H1 (cell line): ENCODE results near the gene DPEP1. TPM values are rescaled to one million over a fixed set of nuclear protein-coding genes. Genes with fewer than 3 reads are reported as not detected.

ENCODE experiments used
- CTCF ChIA-PET: fragments of 300-600 bp; sonication (Branson Sonifier 250); formaldehyde crosslinking; loops from one replicate; lab custom pipeline; 2021; ENCODE audit not compliant: partially characterized antibody; lab: Charles Lee
- POLR2A ChIA-PET: fragments of 300-600 bp; sonication (Branson Sonifier 250); formaldehyde crosslinking; loops from one replicate; lab custom pipeline; 2021; ENCODE audit warnings: inconsistent platforms; ENCODE audit not compliant: partially characterized antibody; lab: Charles Lee
- DNase-seq, 2 experiments: peaks; one replicate each; pipeline versions ENCODE4 v3.0.0 to v3.0.0-alpha.2; 2010 to 2022; ENCODE audit warnings: low spot score in 2 of 2, low read depth in 1 of 2, mixed read lengths in 1 of 2
- FAIRE-seq: peaks from 2 replicates; lab custom pipeline; 2011; peaks lifted over from hg19 to GRCh38; lab: Jason Lieb, UNC
- H2AFZ ChIP-seq: 2 replicates; pipeline ENCODE4 v1.8.1; 2012; ENCODE audit warnings: low read length, inconsistent platforms
- H2AK5ac ChIP-seq: 2 replicates; pipeline ENCODE4 v1.6.1; 2013; ENCODE audit warnings: low read depth, low read length
- H2BK120ac ChIP-seq: replicated peaks from 2 replicates; pipeline ENCODE3; 2013; ENCODE audit warnings: low read depth, low read length, inconsistent platforms
- H2BK12ac ChIP-seq: 2 replicates; pipeline ENCODE4 v1.6.1; 2013; ENCODE audit warnings: low read depth, low read length
- H2BK15ac ChIP-seq: 2 replicates; pipeline ENCODE4 v1.6.1; 2013; ENCODE audit warnings: low read length
- H2BK20ac ChIP-seq: 2 replicates; pipeline ENCODE4 v1.6.1; 2013; ENCODE audit warnings: low read length
- H2BK5ac ChIP-seq: 2 replicates; pipeline ENCODE4 v1.6.1; 2013; ENCODE audit warnings: low read depth, low read length
- H3K14ac ChIP-seq: 2 replicates; pipeline ENCODE4 v1.6.1; 2013; ENCODE audit warnings: inconsistent platforms; ENCODE audit not compliant: insufficient read length
- H3K18ac ChIP-seq: 2 replicates; pipeline ENCODE4 v1.6.1; 2013; ENCODE audit warnings: low read length; ENCODE audit errors: extremely low read depth
- H3K23ac ChIP-seq: 2 replicates; pipeline ENCODE4 v1.6.1; 2013; ENCODE audit warnings: inconsistent platforms; ENCODE audit not compliant: insufficient read length
- H3K23me2 ChIP-seq: 2 replicates; pipeline ENCODE4 v1.6.1; 2013; ENCODE audit warnings: low read depth, low read length
- H3K27ac ChIP-seq: 2 replicates; pipeline ENCODE4 v1.6.1; 2011; ENCODE audit warnings: low read depth, low read length, inconsistent platforms
- H3K27me3 ChIP-seq, 4 experiments: replicated peaks in 1 of 4; 1 replicate in 1 of 4; 2 replicates in 3 of 4; pipeline versions ENCODE4 v1.6.1 to v1.8.1; 2011 to 2013; ENCODE audit warnings: low read length in 3 of 4, mild to moderate bottlenecking in 3 of 4, inconsistent platforms in 2 of 4, mixed read lengths in 2 of 4, moderate library complexity in 1 of 4; ENCODE audit not compliant: control insufficient read depth in 3 of 4, insufficient read depth in 3 of 4; ENCODE audit errors: extremely low read depth in 1 of 4
- H3K36me3 ChIP-seq, 4 experiments: 2 replicates each; pipeline versions ENCODE4 v1.6.1 to v1.8.1; 2011 to 2013; ENCODE audit warnings: mild to moderate bottlenecking in 4 of 4, low read length in 3 of 4, moderate library complexity in 2 of 4, control low read depth in 1 of 4, inconsistent platforms in 1 of 4; ENCODE audit not compliant: insufficient read depth in 4 of 4, control insufficient read depth in 2 of 4
- H3K4ac ChIP-seq: replicated peaks from 2 replicates; pipeline ENCODE3; 2013; ENCODE audit warnings: low read length, low read depth, mixed read lengths, inconsistent platforms; ENCODE audit not compliant: insufficient read length
- H3K4me1 ChIP-seq, 4 experiments: replicated peaks in 1 of 4; 1 replicate in 1 of 4; 2 replicates in 3 of 4; pipeline versions ENCODE4 v1.6.1 to v1.8.1; 2011 to 2013; ENCODE audit warnings: low read length in 3 of 4, inconsistent platforms in 2 of 4, mixed read lengths in 1 of 4; ENCODE audit not compliant: insufficient read depth in 4 of 4, control insufficient read depth in 3 of 4
- H3K4me2 ChIP-seq, 2 experiments: 2 replicates each; pipeline versions ENCODE4 v1.6.1 to v1.8.1; 2011 to 2013; ENCODE audit warnings: low read depth in 2 of 2, low read length in 2 of 2, control low read depth in 1 of 2, inconsistent platforms in 1 of 2, mild to moderate bottlenecking in 1 of 2; ENCODE audit not compliant: insufficient read depth in 1 of 2
- H3K4me3 ChIP-seq, 4 experiments: fragments of 200-600, 300-600 bp in 1 of 4; sonication (generic), shearing (Covaris generic), sonication (Bioruptor Twin) in 1 of 4; 2 replicates each; pipeline versions ENCODE4 v1.5.1 to v1.8.1; 2011 to 2016; ENCODE audit warnings: low read length in 4 of 4, low read depth in 3 of 4, control low read depth in 2 of 4, inconsistent platforms in 2 of 4, mild to moderate bottlenecking in 2 of 4, mixed read lengths in 1 of 4, moderate library complexity in 1 of 4; ENCODE audit not compliant: insufficient read depth in 2 of 4; ENCODE audit errors: extremely low read depth in 1 of 4
- H3K56ac ChIP-seq: replicated peaks from 2 replicates; pipeline ENCODE3; 2013; ENCODE audit warnings: low read depth, mild to moderate bottlenecking, mixed read lengths, low read length, inconsistent platforms; ENCODE audit not compliant: insufficient read length
- H3K79me1 ChIP-seq: 2 replicates; pipeline ENCODE4 v1.6.1; 2013; ENCODE audit warnings: low read depth, low read length, control low read depth
- H3K79me2 ChIP-seq, 2 experiments: 2 replicates each; pipeline versions ENCODE4 v1.6.1 to v1.8.1; 2012 to 2013; ENCODE audit warnings: low read length in 2 of 2, mild to moderate bottlenecking in 2 of 2, inconsistent platforms in 1 of 2; ENCODE audit not compliant: insufficient read depth in 2 of 2, control insufficient read depth in 1 of 2
- H3K9ac ChIP-seq, 4 experiments: replicated peaks in 1 of 4; 1 replicate in 1 of 4; 2 replicates in 3 of 4; pipeline versions ENCODE4 v1.6.1 to v1.8.1; 2011 to 2013; ENCODE audit warnings: low read depth in 3 of 4, low read length in 3 of 4, control low read depth in 2 of 4, mild to moderate bottlenecking in 2 of 4, moderate library complexity in 2 of 4, inconsistent platforms in 1 of 4; ENCODE audit errors: extremely low read depth in 1 of 4
- H3K9me3 ChIP-seq, 2 experiments: 2 replicates each; pipeline versions ENCODE4 v1.6.1 to v1.8.1; 2012 to 2013; ENCODE audit warnings: mild to moderate bottlenecking in 2 of 2, moderate library complexity in 2 of 2, control low read depth in 1 of 2, inconsistent platforms in 1 of 2, low read depth in 1 of 2, low read length in 1 of 2, mixed read lengths in 1 of 2; ENCODE audit not compliant: insufficient read depth in 2 of 2
- H4K20me1 ChIP-seq, 2 experiments: replicated peaks in 1 of 2; 2 replicates each; pipeline versions ENCODE3 to v1.8.1; 2011 to 2013; ENCODE audit warnings: inconsistent platforms in 2 of 2, low read length in 2 of 2, mild to moderate bottlenecking in 1 of 2; ENCODE audit not compliant: insufficient read depth in 2 of 2, control insufficient read depth in 1 of 2
- H4K5ac ChIP-seq: 2 replicates; pipeline ENCODE4 v1.6.1; 2013; ENCODE audit warnings: low read length, low read depth, mixed read lengths, inconsistent platforms; ENCODE audit not compliant: insufficient read length
- H4K8ac ChIP-seq: 2 replicates; pipeline ENCODE4 v1.8.0; 2013; ENCODE audit warnings: mild to moderate bottlenecking, moderate library complexity, low read length, inconsistent platforms; ENCODE audit not compliant: insufficient read depth; ENCODE audit errors: extremely low read depth
- H4K91ac ChIP-seq: replicated peaks from 2 replicates; pipeline ENCODE3; 2013; ENCODE audit warnings: low read length, mixed read lengths, inconsistent platforms; ENCODE audit not compliant: insufficient read length
- BRCA1 ChIP-seq: IDR thresholded peaks from 2 replicates; pipeline ENCODE4 v1.6.1; 2012; ENCODE audit warnings: low read depth, low read length, improper control_type of control experiment
- MAX ChIP-seq: IDR thresholded peaks from 2 replicates; pipeline ENCODE4 v1.6.1; 2012; ENCODE audit warnings: inconsistent platforms
- SUZ12 ChIP-seq: fragments of 200-600 bp; sonication (generic); IDR thresholded peaks from 2 replicates; pipeline ENCODE4 v1.6.1; 2012; ENCODE audit warnings: mild to moderate bottlenecking, inconsistent platforms, low read length, moderate library complexity, mixed read lengths
- WGBS, 2 experiments: shearing (Covaris generic) in 1 of 2; methylation state at CpG; one replicate each; pipeline versions ENCODE4 v1.1.6 to v1.1.7; 2013 to 2015; ENCODE audit warnings: low lambda C conversion rate in 2 of 2, mixed read lengths in 2 of 2, inconsistent platforms in 1 of 2, low coverage in 1 of 2, missing lambda C conversion rate in 1 of 2; ENCODE audit not compliant: insufficient replicate concordance in 2 of 2, insufficient coverage in 1 of 2, insufficient read length in 1 of 2; ENCODE audit errors: extremely low coverage in 1 of 2, missing lambda C conversion rate in 1 of 2; 5-methylcytosine and 5-hydroxymethylcytosine counted together
- polyA plus RNA-seq, 7 experiments: library from polyadenylated mRNA; depleted of rRNA in 3 of 7; stranded (reverse) in 5 of 7; unstranded in 2 of 7; fragments of >200 nt in 5 of 7; fragments of 200-250 nt in 2 of 7; gene quantifications; 1 replicate in 5 of 7; 2 replicates in 1 of 7; 4 replicates in 1 of 7; pipeline versions ENCODE4 v1.2.1 to v1.2.3, GENCODE V29; 2011 to 2013; ENCODE audit warnings: missing spikeins in 2 of 7, mixed read lengths in 2 of 7
- total RNA-seq: library from RNA; stranded (reverse); fragmentation: NEBNext Ultra II Directional; extraction: Animal tissue kit (Norgen Biotek cat#: 25700); gene quantifications from 2 replicates; pipeline ENCODE4 v1.2.1, GENCODE V29; 2021

DPEP1 gene
- total and polyA plus RNA-seq, 2 of the 8 experiments (the other 6 are each of a cell fraction or from before 2014, with no cell fraction given): 2.8 to 3.1 TPM

- DNase-seq: no peak
Measured at GRCh38 chr16:89601906-89602272, 11.6 kb upstream of the DPEP1 start.

More at GRCh38 chr16:89601906-89602272, 11.6 kb upstream of the DPEP1 start:
- H2AK5ac ChIP-seq: no peak overlapping the region
- TF ChIP-seq BRCA1 (no peak), SUZ12 (no peak), MAX (no peak)
- TF ChIP-seq, all 59 proteins: peak for 0
- Histone ChIP-seq H3K4me2 (peak overlapping the region in 1 of 2 experiments; percentile 62; a peak in 1 of 4 replicates), H3K27me3 (no peaks in the 10 kb centered on the region; a peak in 1 of 7 replicates), H4K91ac (no peak overlapping the region), H3K4ac (no peak overlapping the region), H4K8ac (no peak overlapping the region; the same call in 1 of the 2 replicates), H3K4me1 (peaks cover 0 to 11% (median 9%) of the 10 kb centered on the region in 4 experiments; a peak in 5 of 7 replicates), H3K18ac (no peak overlapping the region), H2BK120ac (no peak overlapping the region), H3K36me3 (no peaks in the 10 kb centered on the region), H3K79me2 (no peaks in the 10 kb centered on the region), H3K9me3 (no peaks in the 10 kb centered on the region), H3K14ac (no peak overlapping the region), H4K5ac (no peak overlapping the region), H3K23me2 (peaks cover 2% of the 10 kb centered on the region), H2BK5ac (no peak overlapping the region), H3K79me1 (no peaks in the 10 kb centered on the region), H3K27ac (no peak overlapping the region), H2BK12ac (peak overlapping the region; percentile 6; the same call in 1 of the 2 replicates), H2BK20ac (no peak overlapping the region), H3K4me3 (peak overlapping the region in 1 of 4 experiments; percentile 15; a peak in 1 of 8 replicates), H2AFZ (no peak overlapping the region), H2BK15ac (peak overlapping the region; percentile 40; the same call in 1 of the 2 replicates), H4K20me1 (peaks cover 0 to 6% of the 10 kb centered on the region in 2 experiments), H3K23ac (no peak overlapping the region), H3K56ac (no peak overlapping the region), H3K9ac (no peak overlapping the region)
- POLR2A ChIA-PET: interaction anchor here (0.7 to 1.8 kb wide), 11 partner anchors 10 to 109 kb away, joined by 3 to 8 read pairs (median 3); partner anchors contain the start of gene CHMP1A
- FAIRE-seq: no peak
- WGBS, 2 experiments: 80% methylated on average over 22 of the region's 22 CpGs; no CpG with 5 or more reads in 1 of the 2 experiments
- CTCF ChIA-PET: interaction anchor here (1.0 to 4.8 kb wide), 9 partner anchors 9 to 98 kb away, joined by 4 to 56 read pairs (median 7); partner anchors contain the start of gene DPEP1
